Hepatocyte (in vitro differentiated cells): Measurements from ENCODE around the gene SEMA5B. TPM values are rescaled to one million over a fixed set of nuclear protein-coding genes. Genes with fewer than 3 reads are reported as not detected.

ENCODE experiments used
- DNase-seq: peaks from one replicate; pipeline ENCODE4 v3.0.0-alpha.2; 2016; ENCODE audit warnings: low spot score
- H2AFZ ChIP-seq: fragments of 200-600 bp; sonication (generic); 2 replicates; pipeline ENCODE4 v1.6.0; 2016; ENCODE audit warnings: antibody characterized with exemption, mild to moderate bottlenecking
- H3K27ac ChIP-seq: fragments of 200-600 bp; sonication (generic); 2 replicates; pipeline ENCODE4 v1.5.1; 2016; ENCODE audit warnings: mild to moderate bottlenecking
- H3K27me3 ChIP-seq: fragments of 200-600 bp; sonication (generic); 2 replicates; pipeline ENCODE4 v1.6.1; 2016
- H3K36me3 ChIP-seq: fragments of 200-600 bp; sonication (generic); replicated peaks from 2 replicates; pipeline ENCODE4 v1.5.1; 2016; ENCODE audit warnings: low read depth; ENCODE audit not compliant: insufficient read depth
- H3K4me1 ChIP-seq: fragments of 200-600 bp; sonication (generic); 2 replicates; pipeline ENCODE4 v1.5.1; 2016; ENCODE audit warnings: mild to moderate bottlenecking, moderate library complexity; ENCODE audit not compliant: insufficient read depth
- H3K4me2 ChIP-seq: fragments of 200-600 bp; sonication (generic); 2 replicates; pipeline ENCODE4 v1.6.0; 2016
- H3K4me3 ChIP-seq: fragments of 200-600 bp; sonication (generic); 2 replicates; pipeline ENCODE4 v1.5.1; 2016; ENCODE audit warnings: mild to moderate bottlenecking
- H3K79me2 ChIP-seq: fragments of 200-600 bp; sonication (generic); 2 replicates; pipeline ENCODE4 v1.6.0; 2017; ENCODE audit warnings: mild to moderate bottlenecking
- H3K9me2 ChIP-seq: fragments of 200-600 bp; sonication (generic); replicated peaks from 2 replicates; pipeline ENCODE4 v1.6.0; 2017; ENCODE audit warnings: mild to moderate bottlenecking; ENCODE audit not compliant: insufficient read depth
- H3K9me3 ChIP-seq: fragments of 200-600 bp; sonication (generic); 2 replicates; pipeline ENCODE4 v1.5.1; 2016; ENCODE audit warnings: low read depth, mild to moderate bottlenecking
- H4K20me1 ChIP-seq: fragments of 200-600 bp; sonication (generic); 2 replicates; pipeline ENCODE4 v1.6.0; 2016; ENCODE audit warnings: mild to moderate bottlenecking; ENCODE audit not compliant: insufficient read depth, poor library complexity, severe bottlenecking
- CTCF ChIP-seq: fragments of 200-600 bp; sonication (generic); IDR thresholded peaks from 2 replicates; pipeline ENCODE4 v1.5.1; 2016; ENCODE audit warnings: antibody characterized with exemption, mild to moderate bottlenecking; ENCODE audit not compliant: poor library complexity
- EZH2 ChIP-seq: fragments of 200-600 bp; sonication (generic); IDR thresholded peaks from 2 replicates; pipeline ENCODE4 v1.6.1; 2016; ENCODE audit warnings: antibody characterized with exemption, mild to moderate bottlenecking, borderline replicate concordance
- EZH2phosphoT487 ChIP-seq: fragments of 200-600 bp; sonication (generic); IDR thresholded peaks from one replicate; pipeline ENCODE4 v1.6.1; 2018; ENCODE audit warnings: antibody characterized with exemption, mild to moderate bottlenecking, low read depth, moderate library complexity; ENCODE audit not compliant: unreplicated experiment, severe bottlenecking
- WGBS: methylation state at CpG from one replicate; pipeline ENCODE4 v1.1.6; 2016; ENCODE audit warnings: low lambda C conversion rate; ENCODE audit errors: missing lambda C conversion rate; 5-methylcytosine and 5-hydroxymethylcytosine counted together
- polyA plus RNA-seq: library from polyadenylated mRNA; unstranded; fragments of >200 nt; fragmentation: Nextera tagmentation; extraction: Ambion mirVana; gene quantifications from 2 replicates; pipeline ENCODE4 v1.2.1, GENCODE V29; 2016
- total RNA-seq: library from RNA; depleted of rRNA; stranded (reverse); fragments of >200 nt; gene quantifications from 2 replicates; pipeline ENCODE4 v1.2.3, GENCODE V29; 2014

SEMA5B gene
- total and polyA plus RNA-seq, 2 experiments from 2014 or later: 1.4 to 4.2 TPM

DNA sequence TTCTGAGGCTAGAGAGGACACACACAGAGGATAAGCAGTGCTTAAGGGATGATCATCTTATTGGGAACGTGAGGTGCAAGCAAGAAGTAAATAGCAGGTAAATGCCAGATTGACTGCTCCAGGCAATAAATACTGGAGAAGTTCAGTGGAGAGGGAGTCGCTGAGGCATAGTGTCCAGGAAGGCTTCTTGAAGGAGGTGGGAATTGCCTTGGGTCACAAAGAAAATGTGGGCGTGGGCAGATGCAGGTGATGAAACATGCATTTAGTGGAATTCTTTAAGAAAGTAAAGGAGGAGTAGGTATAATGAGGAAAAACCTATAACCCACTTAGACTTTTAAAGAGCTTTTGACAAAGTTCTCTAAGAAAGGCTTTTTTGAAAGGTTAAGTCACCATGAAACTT is 7.4 kb upstream of the SEMA5B start:
- H3K27ac ChIP-seq: no peak overlapping the region
- H3K27me3 ChIP-seq: peaks cover 10% of the 10 kb centered on the region
- TF ChIP-seq CTCF: no peak
- TF ChIP-seq EZH2phosphoT487: no peak
- no peak for TF ChIP-seq EZH2
- no peaks in the 10 kb centered on the region for H3K4me1 ChIP-seq
- no peaks in the 10 kb centered on the region for H3K79me2 ChIP-seq
- no peaks in the 10 kb centered on the region for H3K9me3 ChIP-seq
- H3K9me2 ChIP-seq: no peaks in the 10 kb centered on the region
- H3K36me3 ChIP-seq: no peaks in the 10 kb centered on the region
- H3K4me2 ChIP-seq: no peak overlapping the region
- DNase-seq: no peak
- H3K4me3 ChIP-seq: no peak overlapping the region
- H2AFZ ChIP-seq: no peak overlapping the region
- H4K20me1 ChIP-seq: no peaks in the 10 kb centered on the region
- WGBS: 59% methylated on average over 3 of the region's 3 CpGs

GRCh38 chr3:123034120-123034519 is 6.6 kb upstream of the SEMA5B start:
- no peak for DNase-seq
- WGBS: 77% methylated on average over 5 of the region's 5 CpGs

DNA sequence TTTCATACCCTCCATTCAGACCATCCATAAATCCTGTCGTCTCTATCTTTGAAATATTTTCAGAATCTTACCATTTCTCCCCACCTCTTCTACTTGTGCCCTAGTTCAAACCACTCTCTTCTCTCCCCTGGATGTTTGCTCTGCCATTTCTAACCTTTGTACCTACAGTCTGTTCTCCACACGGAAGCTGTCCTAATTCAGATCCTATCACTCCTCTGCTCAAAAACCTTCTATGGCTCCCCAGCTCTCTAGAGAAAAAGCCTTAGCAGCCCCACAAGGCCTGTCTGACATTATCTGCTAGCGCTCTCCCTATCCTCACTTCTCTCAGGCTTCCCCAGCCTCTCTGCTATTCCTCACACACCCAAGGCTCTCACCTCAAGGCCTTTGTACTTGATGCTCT is 4.5 kb upstream of the SEMA5B start:
- 83% methylated on average over 3 of the region's 3 CpGs for WGBS
- H3K79me2 ChIP-seq: no peaks in the 10 kb centered on the region
- no peaks in the 10 kb centered on the region for H4K20me1 ChIP-seq
- no peak overlapping the region for H3K27ac ChIP-seq
- no peak overlapping the region for H3K4me2 ChIP-seq
- H2AFZ ChIP-seq: no peak overlapping the region
- no peaks in the 10 kb centered on the region for H3K36me3 ChIP-seq
- H3K4me3 ChIP-seq: no peak overlapping the region
- peaks cover 28% of the 10 kb centered on the region for H3K27me3 ChIP-seq
- no peak for TF ChIP-seq EZH2
- no peaks in the 10 kb centered on the region for H3K9me3 ChIP-seq
- H3K9me2 ChIP-seq: no peaks in the 10 kb centered on the region
- DNase-seq: no peak
- H3K4me1 ChIP-seq: peaks cover 8% of the 10 kb centered on the region

More at GRCh38 chr3:123034120-123034519, 6.6 kb upstream of the SEMA5B start:
- H3K9me2 ChIP-seq: no peaks in the 10 kb centered on the region
- no peaks in the 10 kb centered on the region for H4K20me1 ChIP-seq
- TF ChIP-seq EZH2phosphoT487 (no peak), CTCF (no peak)
- H3K4me1 ChIP-seq: no peaks in the 10 kb centered on the region
- H3K27me3 ChIP-seq: peaks cover 17% of the 10 kb centered on the region
- no peak overlapping the region for H3K27ac ChIP-seq
- H2AFZ ChIP-seq: no peak overlapping the region
- no peaks in the 10 kb centered on the region for H3K9me3 ChIP-seq
- H3K4me2 ChIP-seq: no peak overlapping the region
- H3K36me3 ChIP-seq: no peaks in the 10 kb centered on the region
- no peak overlapping the region for H3K4me3 ChIP-seq
- no peaks in the 10 kb centered on the region for H3K79me2 ChIP-seq

GRCh38 chr3:123031051-123031450 is 3.5 kb upstream of the SEMA5B start:
- H3K4me1 ChIP-seq: peaks cover 10% of the 10 kb centered on the region
- no peaks in the 10 kb centered on the region for H3K36me3 ChIP-seq
- no peaks in the 10 kb centered on the region for H3K9me3 ChIP-seq
- no peaks in the 10 kb centered on the region for H3K9me2 ChIP-seq
- no peaks in the 10 kb centered on the region for H3K79me2 ChIP-seq
- peaks cover 36% of the 10 kb centered on the region for H3K27me3 ChIP-seq
- DNase-seq: no peak
- H2AFZ ChIP-seq: no peak overlapping the region
- no peak overlapping the region for H3K4me3 ChIP-seq
- H3K27ac ChIP-seq: no peak overlapping the region
- no peak for TF ChIP-seq CTCF
- TF ChIP-seq EZH2: no peak
- TF ChIP-seq EZH2phosphoT487: no peak
- no peak overlapping the region for H3K4me2 ChIP-seq
- H4K20me1 ChIP-seq: no peaks in the 10 kb centered on the region
- 74% methylated on average over 4 of the region's 4 CpGs for WGBS
